Forelimb muscle (tissue), 1 donor: ENCODE measurements around the gene CARD16. TPM values are rescaled to one million over a fixed set of nuclear protein-coding genes. Genes with fewer than 3 reads are reported as not detected.
"Not testable (repeated sequence)": the region's sequence is repeated elsewhere in the genome, so short reads cannot be mapped to it uniquely, and the experiment has no call there.

Experiments used
- DNase-seq: peaks from one replicate; pipeline ENCODE4 v3.0.0-alpha.2; 2013; ENCODE audit warnings: low read depth
- polyA plus RNA-seq: library from polyadenylated mRNA; unstranded; fragments of 120-200 nt; gene quantifications from one replicate; pipeline ENCODE4 v1.2.1, GENCODE V29; 2013; ENCODE audit not compliant: insufficient read length

Gene CARD16
- polyA plus RNA-seq, result 5.3 TPM

GRCh38 chr11:105044557-105045524, at the start of gene CARD16:
Gene CARD16 (minus strand): TSS chr11:105045335. CDS start chr11:105045297, 38 bp downstream.
- DNase-seq, result peak; percentile 54

GRCh38 chr11:105092256-105093239, 47.4 kb upstream of the CARD16 start:
- DNase-seq, result no peak

GRCh38 chr11:105081412-105082150, 36.4 kb upstream of the CARD16 start:
- DNase-seq, result no peak

GRCh38 chr11:105080171-105080906, 35.2 kb upstream of the CARD16 start:
- not testable (repeated sequence) for DNase-seq

- no peak for DNase-seq
Observed at GRCh38 chr11:105078283-105078682, 33.1 kb upstream of the CARD16 start.

- not testable (repeated sequence) for DNase-seq
Observed at GRCh38 chr11:105077141-105077790, 32.1 kb upstream of the CARD16 start.

- no peak for DNase-seq
Observed at GRCh38 chr11:105074166-105074530, 29.0 kb upstream of the CARD16 start.

GRCh38 chr11:105073456-105074165, 28.5 kb upstream of the CARD16 start:
- no peak for DNase-seq

GRCh38 chr11:105072080-105072479, 26.9 kb upstream of the CARD16 start:
- not testable (repeated sequence) for DNase-seq

GRCh38 chr11:105071089-105071732, 26.1 kb upstream of the CARD16 start:
- DNase-seq, result no peak

- DNase-seq, result no peak
Observed at GRCh38 chr11:105070306-105070705, 25.2 kb upstream of the CARD16 start.

GRCh38 chr11:105069749-105070148, 24.6 kb upstream of the CARD16 start:
- DNase-seq, result not testable (repeated sequence)

- DNase-seq, result not testable (repeated sequence)
Observed at GRCh38 chr11:105063245-105063941, 18.3 kb upstream of the CARD16 start.

GRCh38 chr11:105057432-105057831, 12.3 kb upstream of the CARD16 start:
- no peak for DNase-seq

- no peak for DNase-seq
Observed at GRCh38 chr11:105056446-105056845, 11.3 kb upstream of the CARD16 start.

- no peak for DNase-seq
Observed at GRCh38 chr11:105054723-105055493, 9.8 kb upstream of the CARD16 start.

GRCh38 chr11:105052487-105052886, 7.4 kb upstream of the CARD16 start:
- DNase-seq, result no peak
